ENCODE results near the gene UBE2C.
"Not testable (repeated sequence)": the region's sequence is repeated elsewhere in the genome, so short reads cannot be mapped to it uniquely, and the experiment has no call there.

GRCh38 chr20:45797955-45798354, 14.5 kb upstream of the UBE2C start:
- TF ChIP-seq CTCF (IDR thresholded peaks at IDR 0.05; ENCODE audit: low read depth, low read length, poor library complexity, severe bottlenecking); EZH2phosphoT487 (IDR thresholded peaks at IDR 0.05; ENCODE audit: borderline replicate concordance, low read length): not testable (repeated sequence)

Data from DOHH2 (cell line).